K562 (cell line): Measurements from ENCODE around the gene NIPSNAP3A. TPM values are rescaled to one million over a fixed set of nuclear protein-coding genes. Genes with fewer than 3 reads are reported as not detected.

ENCODE experiments used
- CTBP1 ChIP-seq: fragments of 450-650 bp; IDR thresholded peaks from 2 replicates; pipeline ENCODE4 v1.6.1; 2016; ENCODE audit warnings: borderline replicate concordance
- ETV5 ChIP-seq: sonication (generic); formaldehyde crosslinking; IDR thresholded peaks from 2 replicates; pipeline ENCODE4 v1.4.0; 2020; ENCODE audit warnings: low read depth, mild to moderate bottlenecking, missing genetic modification reagents
- HCFC1 ChIP-seq: IDR thresholded peaks from 2 replicates; pipeline ENCODE4 v1.6.1; 2012; ENCODE audit warnings: low read depth, low read length, improper control_type of control experiment
- ID3 ChIP-seq, 2 experiments: fragments of 250-450 bp in 1 of 2; fragments of 450-650 bp in 1 of 2; sonication (Bioruptor Pico) in 1 of 2; IDR thresholded peaks; 2 replicates each; pipeline versions ENCODE4 v1.6.1 to v1.8.0; 2016 to 2021; ENCODE audit warnings: mild to moderate bottlenecking in 2 of 2, moderate library complexity in 2 of 2, missing compliant biosample characterization in 1 of 2, missing genetic modification characterization in 1 of 2
- KLF10 ChIP-seq: fragments of 250-450 bp; sonication (Bioruptor Pico); IDR thresholded peaks from 2 replicates; pipeline ENCODE4 v1.6.1; 2021; ENCODE audit warnings: matching md5 sums
- MEIS2 ChIP-seq: fragments of 450-650 bp; IDR thresholded peaks from 2 replicates; pipeline ENCODE4 v1.6.1; 2014; ENCODE audit warnings: mild to moderate bottlenecking; ENCODE audit not compliant: partially characterized antibody
- MTA3 ChIP-seq: fragments of 450-650 bp; formaldehyde crosslinking; IDR thresholded peaks from 2 replicates; pipeline ENCODE4 v1.6.1; 2017; ENCODE audit warnings: mild to moderate bottlenecking, borderline replicate concordance
- NFATC3 ChIP-seq: fragments of 450-650 bp; IDR thresholded peaks from 2 replicates; pipeline ENCODE4 v1.6.1; 2017; ENCODE audit warnings: mild to moderate bottlenecking
- NFRKB ChIP-seq: fragments of 450-650 bp; IDR thresholded peaks from 2 replicates; pipeline ENCODE4 v1.6.1; 2016; ENCODE audit warnings: low read depth
- POLR2H ChIP-seq: IDR thresholded peaks from 2 replicates; pipeline ENCODE4 v1.6.1; 2016; ENCODE audit warnings: missing genetic modification characterization, low read depth, mild to moderate bottlenecking, control low read depth, missing compliant biosample characterization, moderate library complexity
- RHOXF2B ChIP-seq: fragments of 250-450 bp; sonication (Bioruptor Pico); conservative IDR thresholded peaks from 2 replicates; pipeline ENCODE4 v1.5.1; 2021
- SMARCE1 ChIP-seq: fragments of 450-650 bp; IDR thresholded peaks from 2 replicates; pipeline ENCODE4 v1.7.1; 2016; ENCODE audit warnings: mild to moderate bottlenecking
- TAL1 ChIP-seq: fragments of 450-650 bp; IDR thresholded peaks from 2 replicates; pipeline ENCODE4 v1.6.1; 2016; ENCODE audit warnings: mild to moderate bottlenecking
- TBP ChIP-seq: optimal IDR thresholded peaks from 2 replicates; pipeline ENCODE3; 2011; ENCODE audit warnings: low read depth, low read length, improper control_type of control experiment
- TRIM28 ChIP-seq: fragments of 450-650 bp; IDR thresholded peaks from 2 replicates; pipeline ENCODE4 v1.6.1; 2017
- ZBTB1 ChIP-seq: sonication (generic); formaldehyde crosslinking; IDR thresholded peaks from 2 replicates; pipeline ENCODE4 v1.8.1; 2023; ENCODE audit warnings: missing genetic modification reagents, low read depth, mild to moderate bottlenecking, borderline replicate concordance
- ZNF609 ChIP-seq: sonication (generic); formaldehyde crosslinking; IDR thresholded peaks from 2 replicates; pipeline ENCODE4 v1.8.1; 2023; ENCODE audit warnings: missing genetic modification reagents, mild to moderate bottlenecking, borderline replicate concordance
- ZNF766 ChIP-seq: fragments of 200-800 bp; sonication (Bioruptor generic); conservative IDR thresholded peaks from 2 replicates; pipeline ENCODE4 v1.6.1; 2016; ENCODE audit warnings: missing genetic modification characterization, missing compliant biosample characterization
- polyA plus RNA-seq, 8 experiments: library from polyadenylated mRNA; depleted of rRNA in 4 of 8; stranded (reverse) in 5 of 8; unstranded in 3 of 8; fragments of >200 nt; fragmentation: Nextera tagmentation in 2 of 8; fragmentation: Illumina TruSeq in 1 of 8; extraction: Ambion mirVana in 2 of 8; extraction: Trizol in 1 of 8; gene quantifications; 2 replicates each; pipeline versions ENCODE4 v1.2.1 to v1.2.3, GENCODE V29; 2011 to 2014; ENCODE audit warnings: inconsistent platforms in 1 of 8, missing spikeins in 1 of 8
- total RNA-seq, 7 experiments: library from RNA; depleted of rRNA in 6 of 7; stranded (reverse); fragments of >200 nt in 6 of 7; fragmentation: Illumina TruSeq in 2 of 7; extraction: Trizol in 2 of 7; gene quantifications; 2 replicates each; pipeline versions ENCODE4 v1.2.1 to v1.2.3, GENCODE V29; 2011 to 2021; ENCODE audit warnings: low replicate concordance in 1 of 7
- TF ChIP-seq, protein P1 (sequence below): fragments of 250-450 bp; sonication (Bioruptor Pico); IDR thresholded peaks from 2 replicates; pipeline ENCODE4 v1.4.0; 2020
- TF ChIP-seq, protein P2 (sequence below): fragments of 450-650 bp; formaldehyde crosslinking; IDR thresholded peaks from 2 replicates; pipeline ENCODE4 v1.4.0; 2020; ENCODE audit warnings: mild to moderate bottlenecking, moderate library complexity

NIPSNAP3A gene
- total and polyA plus RNA-seq, 9 of the 15 experiments (the other 6 are each of a cell fraction or from before 2014, with no cell fraction given), result 25.3 to 132 (median 40.5) TPM

DNA sequence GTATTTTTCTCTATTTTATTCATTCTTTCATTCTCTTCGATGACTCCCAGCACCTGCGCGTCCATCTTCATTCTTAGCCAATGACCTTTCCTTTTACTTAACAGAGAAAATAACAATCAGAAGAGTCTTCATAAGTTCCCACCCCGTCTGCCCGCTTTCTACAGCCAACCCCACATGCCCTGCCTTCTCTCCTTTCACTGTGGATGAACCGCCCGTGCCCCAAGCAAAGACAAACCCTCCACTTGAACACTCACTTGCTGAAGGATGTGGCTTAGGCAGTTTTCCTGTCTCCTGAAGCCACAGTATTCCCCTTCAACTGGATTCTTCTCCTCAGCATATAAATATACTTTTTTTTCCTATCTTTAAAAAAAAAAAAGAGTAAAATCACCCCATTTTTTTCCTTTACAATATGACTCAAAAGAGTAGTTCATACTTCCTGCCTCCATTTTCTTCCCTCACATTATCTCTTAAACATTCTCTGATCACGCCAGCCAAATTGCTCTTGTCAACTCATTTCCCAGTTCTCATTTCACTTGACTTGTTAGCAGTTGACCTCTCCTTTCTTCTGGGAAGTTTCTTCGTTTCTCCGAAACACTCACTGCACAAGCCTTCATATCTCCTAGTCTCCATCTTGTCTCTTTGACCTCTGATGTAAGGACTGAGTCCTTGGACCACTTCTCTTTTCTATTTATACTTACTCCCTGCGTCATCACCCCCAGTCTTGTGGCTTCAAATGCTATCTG is 27.5 kb downstream of the NIPSNAP3A start (continued):
- TF ChIP-seq ZNF609 (CRISPR knock-in tag) (0 out of 2 replicates have a peak, but pooled peaks have one; percentile 34), RHOXF2B (CRISPR knock-in tag) (no peak), KLF10 (no peak), NFRKB (peak; percentile 79; the same call in 1 of the 2 replicates), ID3 (CRISPR knock-in tag; IDR thresholded peaks at IDR 0.05) (no peak), ID3 (tag; IDR thresholded peaks at IDR 0.05) (peak; percentile 49; the same call in 1 of the 2 replicates), MEIS2 (peak; percentile 70), ETV5 (peak; percentile 16; the same call in 1 of the 2 replicates), POLR2H (tag) (peak; percentile 43; the same call in 1 of the 2 replicates), SMARCE1 (peak; percentile 89), TRIM28 (peak; percentile 39; the same call in 1 of the 2 replicates), MTA3 (peak; percentile 73; the same call in 1 of the 2 replicates), HCFC1 (no peak), TAL1 (peak; percentile 46), NFATC3 (no peak), ZBTB1 (no peak), ZNF766 (CRISPR knock-in tag) (peak; percentile 83), CTBP1 (peak; percentile 98), TBP (peak; percentile 64)
- TF ChIP-seq, protein P1, sequence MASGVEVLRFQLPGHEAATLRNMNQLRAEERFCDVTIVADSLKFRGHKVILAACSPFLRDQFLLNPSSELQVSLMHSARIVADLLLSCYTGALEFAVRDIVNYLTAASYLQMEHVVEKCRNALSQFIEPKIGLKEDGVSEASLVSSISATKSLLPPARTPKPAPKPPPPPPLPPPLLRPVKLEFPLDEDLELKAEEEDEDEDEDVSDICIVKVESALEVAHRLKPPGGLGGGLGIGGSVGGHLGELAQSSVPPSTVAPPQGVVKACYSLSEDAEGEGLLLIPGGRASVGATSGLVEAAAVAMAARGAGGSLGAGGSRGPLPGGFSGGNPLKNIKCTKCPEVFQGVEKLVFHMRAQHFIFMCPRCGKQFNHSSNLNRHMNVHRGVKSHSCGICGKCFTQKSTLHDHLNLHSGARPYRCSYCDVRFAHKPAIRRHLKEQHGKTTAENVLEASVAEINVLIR (CRISPR knock-in tag), result peak; percentile 87
- TF ChIP-seq, protein P2, sequence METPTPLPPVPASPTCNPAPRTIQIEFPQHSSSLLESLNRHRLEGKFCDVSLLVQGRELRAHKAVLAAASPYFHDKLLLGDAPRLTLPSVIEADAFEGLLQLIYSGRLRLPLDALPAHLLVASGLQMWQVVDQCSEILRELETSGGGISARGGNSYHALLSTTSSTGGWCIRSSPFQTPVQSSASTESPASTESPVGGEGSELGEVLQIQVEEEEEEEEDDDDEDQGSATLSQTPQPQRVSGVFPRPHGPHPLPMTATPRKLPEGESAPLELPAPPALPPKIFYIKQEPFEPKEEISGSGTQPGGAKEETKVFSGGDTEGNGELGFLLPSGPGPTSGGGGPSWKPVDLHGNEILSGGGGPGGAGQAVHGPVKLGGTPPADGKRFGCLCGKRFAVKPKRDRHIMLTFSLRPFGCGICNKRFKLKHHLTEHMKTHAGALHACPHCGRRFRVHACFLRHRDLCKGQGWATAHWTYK (CRISPR knock-in tag), result 0 out of 2 replicates have a peak, but pooled peaks have one; percentile 66
